HG02981 (cell line): ENCODE results near the gene NSUN2.
"Not testable (repeated sequence)": the region's sequence is repeated elsewhere in the genome, so short reads cannot be mapped to it uniquely, and the experiment has no call there.

Experiments used
- ATAC-seq: cut with Tn5 transposase; IDR thresholded peaks from one replicate; pipeline ENCODE4 v1.9.1; 2021; ENCODE audit warnings: mild to moderate bottlenecking, moderate library complexity; ENCODE audit not compliant: unreplicated experiment

NSUN2 gene

GRCh38 chr5:6584727-6585126 is 48.1 kb downstream of the NSUN2 start:
- ATAC-seq: no peak

- no peak for ATAC-seq
Measured at GRCh38 chr5:6584101-6584645, 48.7 kb downstream of the NSUN2 start.

- no peak for ATAC-seq
Measured at GRCh38 chr5:6583049-6583880, 49.6 kb downstream of the NSUN2 start.

- no peak for ATAC-seq
Measured at GRCh38 chr5:6582507-6583048, 50.3 kb downstream of the NSUN2 start.

- ATAC-seq: no peak
Measured at GRCh38 chr5:6581559-6582426, 51.1 kb downstream of the NSUN2 start.

- no peak for ATAC-seq
Measured at GRCh38 chr5:6581090-6581489, 51.8 kb downstream of the NSUN2 start.

GRCh38 chr5:6579535-6579934 is 53.3 kb downstream of the NSUN2 start:
- no peak for ATAC-seq

GRCh38 chr5:6578676-6579343 is 54.0 kb downstream of the NSUN2 start:
- no peak for ATAC-seq

GRCh38 chr5:6576861-6577501 is 55.9 kb downstream of the NSUN2 start:
- no peak for ATAC-seq

- no peak for ATAC-seq
Measured at GRCh38 chr5:6574537-6575245, 58.2 kb downstream of the NSUN2 start.

- ATAC-seq: no peak
Measured at GRCh38 chr5:6574111-6574510, 58.7 kb downstream of the NSUN2 start.

- ATAC-seq: no peak
Measured at GRCh38 chr5:6573651-6574101, 59.2 kb downstream of the NSUN2 start.

GRCh38 chr5:6572825-6573380 is 59.9 kb downstream of the NSUN2 start:
- no peak for ATAC-seq

- ATAC-seq: no peak
Measured at GRCh38 chr5:6572086-6572824, 60.6 kb downstream of the NSUN2 start.

- ATAC-seq: not testable (repeated sequence)
Measured at GRCh38 chr5:6571607-6572006, 61.2 kb downstream of the NSUN2 start.

GRCh38 chr5:6570530-6570929 is 62.3 kb downstream of the NSUN2 start:
- no peak for ATAC-seq

GRCh38 chr5:6568889-6569288 is 64.0 kb downstream of the NSUN2 start:
- ATAC-seq: no peak

GRCh38 chr5:6568383-6568782 is 64.5 kb downstream of the NSUN2 start:
- ATAC-seq: no peak

- ATAC-seq: no peak
Measured at GRCh38 chr5:6567835-6568234, 65.0 kb downstream of the NSUN2 start.
